ENCODE results near the gene LGMN. TPM values are rescaled to one million over a fixed set of nuclear protein-coding genes. Genes with fewer than 3 reads are reported as not detected.

Gene LGMN
- total and polyA plus RNA-seq, 9 of the 15 experiments (the other 6 are each of a cell fraction or from before 2014, with no cell fraction given), result 0.05 to 1.4 (median 0.43) TPM; not detected in 2

- Histone ChIP-seq H3K79me2 (ENCODE audit: control insufficient read depth, insufficient read depth, low read length) (no peaks in the 10 kb centered on the region), H3K9me3 (replicated peaks; ENCODE audit: control insufficient read depth, insufficient read depth, low read depth, low read length) (no peaks in the 10 kb centered on the region), H3K4me2 (ENCODE audit: insufficient read depth, low read length) (no peak overlapping the region), H3K9ac (ENCODE audit: insufficient read depth in 1 of 2, low read depth in 2 of 2, low read length in 2 of 2) (no peak overlapping the region), H3K4me1 (replicated peaks in 1 of 2; ENCODE audit: control insufficient read depth in 2 of 2, insufficient read depth in 2 of 2, low read length in 2 of 2) (no peaks in the 10 kb centered on the region; a peak in 1 of 5 replicates), H3K27me3 (ENCODE audit: control insufficient read depth in 2 of 2, insufficient read depth in 2 of 2, low read length in 2 of 2) (peaks cover 0 to 12% of the 10 kb centered on the region in 2 experiments; a peak in 1 of 5 replicates), H3K4me3 (no peak overlapping the region), H3K36me3 (ENCODE audit: control insufficient read depth, insufficient read depth, low read length) (no peaks in the 10 kb centered on the region), H4K20me1 (replicated peaks; ENCODE audit: control insufficient read depth, insufficient read depth, low read length) (no peaks in the 10 kb centered on the region), H3K27ac (ENCODE audit: extremely low read depth, low read depth, low read length) (no peak overlapping the region), H3K9me1 (ENCODE audit: control insufficient read depth, insufficient read depth, low read length) (no peaks in the 10 kb centered on the region), H2AFZ (ENCODE audit: low read depth, low read length) (no peak overlapping the region)
- no peak for ATAC-seq
- ChIA-PET CTCF (ENCODE audit: low intra/inter-chr PET ratio) (no interaction called here), POLR2A (no interaction called here)
- DNase-seq (ENCODE audit: extremely low read depth in 1 of 4, low spot score in 3 of 4), result no peak
- intact Hi-C loops (cut with micrococcal nuclease), result no loop called here
- TF ChIP-seq MAFG (tag; conservative IDR thresholded peaks at IDR 0.05) (no peak), ZNF3 (CRISPR knock-in tag; IDR thresholded peaks at IDR 0.05) (no peak), ZNF644 (tag; IDR thresholded peaks at IDR 0.05; ENCODE audit: low read depth) (no peak), CBX8 (IDR thresholded peaks at IDR 0.05; ENCODE audit: borderline replicate concordance, extremely low read depth, low read depth, low read length, poor library complexity, severe bottlenecking) (no peak), FIP1L1 (IDR thresholded peaks at IDR 0.05; ENCODE audit: low read depth, low read length, poor library complexity, severe bottlenecking) (no peak)
- TF ChIP-seq, protein P1, sequence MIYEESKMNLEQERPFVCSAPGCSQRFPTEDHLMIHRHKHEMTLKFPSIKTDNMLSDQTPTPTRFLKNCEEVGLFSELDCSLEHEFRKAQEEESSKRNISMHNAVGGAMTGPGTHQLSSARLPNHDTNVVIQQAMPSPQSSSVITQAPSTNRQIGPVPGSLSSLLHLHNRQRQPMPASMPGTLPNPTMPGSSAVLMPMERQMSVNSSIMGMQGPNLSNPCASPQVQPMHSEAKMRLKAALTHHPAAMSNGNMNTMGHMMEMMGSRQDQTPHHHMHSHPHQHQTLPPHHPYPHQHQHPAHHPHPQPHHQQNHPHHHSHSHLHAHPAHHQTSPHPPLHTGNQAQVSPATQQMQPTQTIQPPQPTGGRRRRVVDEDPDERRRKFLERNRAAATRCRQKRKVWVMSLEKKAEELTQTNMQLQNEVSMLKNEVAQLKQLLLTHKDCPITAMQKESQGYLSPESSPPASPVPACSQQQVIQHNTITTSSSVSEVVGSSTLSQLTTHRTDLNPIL (CRISPR knock-in tag; IDR thresholded peaks at IDR 0.05), result no peak
- TF ChIP-seq, protein P2, sequence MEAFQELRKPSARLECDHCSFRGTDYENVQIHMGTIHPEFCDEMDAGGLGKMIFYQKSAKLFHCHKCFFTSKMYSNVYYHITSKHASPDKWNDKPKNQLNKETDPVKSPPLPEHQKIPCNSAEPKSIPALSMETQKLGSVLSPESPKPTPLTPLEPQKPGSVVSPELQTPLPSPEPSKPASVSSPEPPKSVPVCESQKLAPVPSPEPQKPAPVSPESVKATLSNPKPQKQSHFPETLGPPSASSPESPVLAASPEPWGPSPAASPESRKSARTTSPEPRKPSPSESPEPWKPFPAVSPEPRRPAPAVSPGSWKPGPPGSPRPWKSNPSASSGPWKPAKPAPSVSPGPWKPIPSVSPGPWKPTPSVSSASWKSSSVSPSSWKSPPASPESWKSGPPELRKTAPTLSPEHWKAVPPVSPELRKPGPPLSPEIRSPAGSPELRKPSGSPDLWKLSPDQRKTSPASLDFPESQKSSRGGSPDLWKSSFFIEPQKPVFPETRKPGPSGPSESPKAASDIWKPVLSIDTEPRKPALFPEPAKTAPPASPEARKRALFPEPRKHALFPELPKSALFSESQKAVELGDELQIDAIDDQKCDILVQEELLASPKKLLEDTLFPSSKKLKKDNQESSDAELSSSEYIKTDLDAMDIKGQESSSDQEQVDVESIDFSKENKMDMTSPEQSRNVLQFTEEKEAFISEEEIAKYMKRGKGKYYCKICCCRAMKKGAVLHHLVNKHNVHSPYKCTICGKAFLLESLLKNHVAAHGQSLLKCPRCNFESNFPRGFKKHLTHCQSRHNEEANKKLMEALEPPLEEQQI (IDR thresholded peaks at IDR 0.05), result no peak
- BruUV-seq (replicated peaks), result no TSS peak
- FAIRE-seq, result no peak
- WGBS (ENCODE audit: insufficient coverage, low coverage, missing lambda C conversion rate), result 5% methylated on average over 9 of the region's 9 CpGs
- in situ Hi-C loops (cut with MboI), result no loop called here
These were observed 72.5 kb downstream of the LGMN start for GRCh38 chr14:92675976-92676375.
